Activated CD4-positive, alpha-beta T cell treated with anti-CD3 and anti-CD28 coated beads, Interleukin-2, amount 50 U/mL, for 24 hours (primary cell): ENCODE measurements around the gene MR1.

Experiments used
- DNase-seq, 2 donors: peaks; one replicate each; pipeline ENCODE4 v3.0.0-alpha.2; 2020; ENCODE audit warnings: low read depth in 1 of 2, low spot score in 1 of 2

The MR1 gene

GRCh38 chr1:181106479-181106878, 72.7 kb downstream of the MR1 start:
- DNase-seq, result no peak

GRCh38 chr1:181107711-181108110, 73.9 kb downstream of the MR1 start:
- DNase-seq, result no peak

- no peak for DNase-seq
Measured at GRCh38 chr1:181108304-181108867, 74.6 kb downstream of the MR1 start.

GRCh38 chr1:181110013-181110412, 76.2 kb downstream of the MR1 start:
- no peak for DNase-seq
